HG02763 (cell line): Measurements from ENCODE around the gene NUP205.

Experiments used
- ATAC-seq: cut with Tn5 transposase; IDR thresholded peaks from one replicate; pipeline ENCODE4 v1.9.1; 2021; ENCODE audit warnings: mild to moderate bottlenecking, moderate library complexity; ENCODE audit not compliant: unreplicated experiment

Gene NUP205

DNA sequence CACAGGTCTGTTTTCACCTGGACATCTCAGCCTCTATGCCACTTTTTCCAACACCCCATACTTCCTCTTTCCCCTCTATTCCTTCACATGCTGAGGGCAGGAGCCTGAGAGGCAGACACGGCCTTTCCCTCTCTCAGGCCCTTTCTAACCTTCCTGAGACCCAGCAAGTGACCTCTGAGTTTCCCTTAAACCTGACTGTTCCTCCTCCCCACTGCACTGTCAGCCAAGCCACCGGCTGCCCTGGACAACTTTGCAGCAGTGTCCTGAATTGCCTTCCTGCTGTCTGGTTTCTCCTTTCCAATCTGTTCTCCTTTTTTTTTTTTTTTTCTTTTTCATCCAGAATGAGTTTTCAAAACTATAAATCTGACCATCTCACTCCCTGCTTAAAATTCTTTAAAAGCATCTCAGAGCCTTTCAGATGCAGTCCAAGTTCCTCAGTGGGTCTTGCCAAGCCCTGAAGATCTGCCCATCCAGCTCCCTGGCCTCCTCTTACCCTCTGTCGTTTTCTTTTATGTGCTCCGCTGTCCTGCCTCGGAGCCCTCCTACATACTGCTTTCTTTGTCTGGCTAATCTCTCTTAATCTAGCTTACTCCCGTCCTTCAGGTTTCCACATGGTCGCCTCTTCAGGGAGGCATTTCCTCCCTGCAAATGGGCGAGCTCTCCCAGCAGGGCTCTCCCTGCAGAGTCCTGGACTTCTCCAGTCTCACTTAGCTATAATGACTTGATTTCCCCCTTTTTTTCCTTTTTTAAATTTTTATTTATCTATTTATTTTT, 139.7 kb downstream of the NUP205 start:
- ATAC-seq = no peak
